Bronchus fibroblast of lung (primary cell): ENCODE data around the gene CDH26. TPM values are rescaled to one million over a fixed set of nuclear protein-coding genes. Genes with fewer than 3 reads are reported as not detected.

Experiments
- total RNA-seq: library from RNA; depleted of rRNA; stranded (reverse); fragments of >200 nt; gene quantifications from 2 replicates; pipeline ENCODE4 v1.2.3, GENCODE V29; 2015

The CDH26 gene
- 0.15 TPM in 1 of 2 replicates, not detected in the other for total RNA-seq

GRCh38 chr20:59958123-59958522 is at the start of gene CDH26:
Gene CDH26, plus strand, starts transcription at chr20:59958423. Its CDS starts 304 bp downstream, at chr20:59958727.

GRCh38 chr20:59933296-59933848 is 24.9 kb upstream of the CDH26 start, which contains the start of gene SYCP2:
Gene SYCP2, minus strand, starts transcription at chr20:59933637. Its CDS starts 11,224 bp downstream, at chr20:59922413.

GRCh38 chr20:59940129-59940955 is 17.9 kb upstream of the CDH26 start, which contains the start of the genes FAM217B and PPP1R3D:
Gene FAM217B, plus strand, starts transcription at chr20:59940389. Its CDS starts 3,555 bp downstream, at chr20:59943944.
Gene PPP1R3D, minus strand, starts transcription at chr20:59940305. Its CDS starts 374 bp downstream, at chr20:59939931.

Other genes with a start within 250 kb of the CDH26 start
- gene SYCP2, start 24.8 kb upstream of the CDH26 start, total RNA-seq: under 0.01 and 0.15 TPM in 2 replicates
- gene PPP1R3D, start 18.1 kb upstream of the CDH26 start, total RNA-seq: 2.8 and 3.4 TPM in 2 replicates
- 3.9 and 4.3 TPM in 2 replicates for gene FAM217B, start 18.0 kb upstream of the CDH26 start, total RNA-seq